HG02973 (cell line): Measurements from ENCODE around the gene OS9.
"Not testable (repeated sequence)": the region's sequence is repeated elsewhere in the genome, so short reads cannot be mapped to it uniquely, and the experiment has no call there.

Source experiments
- ATAC-seq: cut with Tn5 transposase; IDR thresholded peaks from one replicate; pipeline ENCODE4 v1.9.1; 2021; ENCODE audit warnings: moderate library complexity; ENCODE audit not compliant: unreplicated experiment

The OS9 gene

GRCh38 chr12:57693659-57694458 lies at the start of gene OS9:
OS9 (plus strand) TSS chr12:57694132; CDS start chr12:57694162, 30 bp downstream.
- peak; percentile 94 for ATAC-seq

GRCh38 chr12:57645990-57646658 lies 47.8 kb upstream of the OS9 start:
- not testable (repeated sequence) for ATAC-seq

- not testable (repeated sequence) for ATAC-seq
Observed at GRCh38 chr12:57646659-57647049, 47.3 kb upstream of the OS9 start.

- ATAC-seq: no peak
Observed at GRCh38 chr12:57654042-57654441, 39.9 kb upstream of the OS9 start.

GRCh38 chr12:57655541-57656240 lies 38.2 kb upstream of the OS9 start:
- no peak for ATAC-seq

- ATAC-seq: not testable (repeated sequence)
Observed at GRCh38 chr12:57656408-57656807, 37.5 kb upstream of the OS9 start.

GRCh38 chr12:57657744-57658143 lies 36.2 kb upstream of the OS9 start:
- no peak for ATAC-seq

GRCh38 chr12:57658890-57659289 lies 35.0 kb upstream of the OS9 start:
- no peak for ATAC-seq

GRCh38 chr12:57661376-57661775 lies 32.6 kb upstream of the OS9 start:
- no peak for ATAC-seq

GRCh38 chr12:57665066-57665820 lies 28.7 kb upstream of the OS9 start:
- not testable (repeated sequence) for ATAC-seq

- ATAC-seq: no peak
Observed at GRCh38 chr12:57666897-57667296, 27.0 kb upstream of the OS9 start.

GRCh38 chr12:57669691-57670090 lies 24.2 kb upstream of the OS9 start:
- not testable (repeated sequence) for ATAC-seq

GRCh38 chr12:57671811-57672210 lies 22.1 kb upstream of the OS9 start:
- ATAC-seq: not testable (repeated sequence)

GRCh38 chr12:57672801-57673200 lies 21.1 kb upstream of the OS9 start:
- ATAC-seq: no peak

- no peak for ATAC-seq
Observed at GRCh38 chr12:57674691-57675090, 19.2 kb upstream of the OS9 start.

- ATAC-seq: not testable (repeated sequence)
Observed at GRCh38 chr12:57677947-57678346, 16.0 kb upstream of the OS9 start.

- no peak for ATAC-seq
Observed at GRCh38 chr12:57679697-57680096, 14.2 kb upstream of the OS9 start.

- no peak for ATAC-seq
Observed at GRCh38 chr12:57687862-57688261, 6.1 kb upstream of the OS9 start.

GRCh38 chr12:57688931-57689330 lies 5.0 kb upstream of the OS9 start:
- ATAC-seq: no peak

- no peak for ATAC-seq
Observed at GRCh38 chr12:57692500-57692899, 1.4 kb upstream of the OS9 start.

GRCh38 chr12:57693317-57693658 lies 644 bp upstream of the OS9 start:
- no peak for ATAC-seq
